K562 (cell line): Measurements from ENCODE around the gene RPAP2. TPM values are rescaled to one million over a fixed set of nuclear protein-coding genes. Genes with fewer than 3 reads are reported as not detected.

ENCODE experiments used
- ATAC-seq: fragments of 200-7000 bp; cut with Tn5 transposase; 3 replicates; pipeline ENCODE4 v1.9.1; 2020; ENCODE audit warnings: moderate library complexity
- BruUV-seq: library from RNA; stranded (reverse); fragments of 400-500 nt; replicated peaks from 2 replicates; lab custom pipeline; 2021; lab: Mats Ljungman, UMichigan
- CTCF ChIA-PET: fragments of 300-600 bp; formaldehyde crosslinking; extraction: SDS; loops from one replicate; lab custom pipeline; 2021; ENCODE audit warnings: low intra/inter-chr PET ratio; lab: Yijun Ruan, JAX
- POLR2A ChIA-PET: fragments of 300-600, 350-650 bp; sonication (Branson Sonifier 250); formaldehyde crosslinking; extraction: SDS; loops from one replicate; lab custom pipeline; 2021; ENCODE audit warnings: antibody characterized with exemption, inconsistent platforms; lab: Yijun Ruan, JAX
- DNase-seq, 4 experiments: peaks; one replicate each; pipeline versions ENCODE4 v3.0.0 to v3.0.0-alpha.2; 2011 to 2018; ENCODE audit warnings: low spot score in 3 of 4, mixed read lengths in 3 of 4; ENCODE audit errors: extremely low read depth in 1 of 4
- FAIRE-seq: peaks from 2 replicates; lab custom pipeline; 2011; peaks lifted over from hg19 to GRCh38; lab: Jason Lieb, UNC
- H2AFZ ChIP-seq: 2 replicates; pipeline ENCODE4 v1.6.0; 2011; ENCODE audit warnings: low read depth, low read length, control low read depth, inconsistent platforms
- H3K27ac ChIP-seq: fragments of 200-600 bp; 3 replicates; pipeline ENCODE4 v1.8.0; 2011; ENCODE audit warnings: low read depth, mild to moderate bottlenecking, control low read depth, inconsistent platforms, low read length, moderate library complexity, mixed read lengths; ENCODE audit errors: extremely low read depth
- H3K27me3 ChIP-seq, 2 experiments: fragments of 300-600 bp in 1 of 2; 2 replicates in 1 of 2; 3 replicates in 1 of 2; pipeline versions ENCODE4 v1.6.0 to v1.8.0; 2011; ENCODE audit warnings: inconsistent platforms in 2 of 2, low read length in 2 of 2, mild to moderate bottlenecking in 1 of 2, mixed read lengths in 1 of 2, moderate library complexity in 1 of 2; ENCODE audit not compliant: control insufficient read depth in 2 of 2, insufficient read depth in 2 of 2
- H3K36me3 ChIP-seq: fragments of 300-600 bp; 3 replicates; pipeline ENCODE4 v1.8.0; 2011; ENCODE audit warnings: mild to moderate bottlenecking, low read length, inconsistent platforms; ENCODE audit not compliant: control insufficient read depth, insufficient read depth
- H3K4me1 ChIP-seq, 2 experiments: fragments of 200-600 bp in 1 of 2; replicated peaks in 1 of 2; 2 replicates in 1 of 2; 3 replicates in 1 of 2; pipeline versions ENCODE4 v1.5.1 to v1.8.0; 2011; ENCODE audit warnings: inconsistent platforms in 2 of 2, low read length in 2 of 2, mild to moderate bottlenecking in 1 of 2, mixed read lengths in 1 of 2, moderate library complexity in 1 of 2; ENCODE audit not compliant: control insufficient read depth in 2 of 2, insufficient read depth in 2 of 2
- H3K4me2 ChIP-seq: 2 replicates; pipeline ENCODE4 v1.6.1; 2011; ENCODE audit warnings: low read length, control low read depth, inconsistent platforms, mixed read lengths; ENCODE audit not compliant: insufficient read depth
- H3K4me3 ChIP-seq: fragments of 200-600 bp; sonication (generic), shearing (Covaris generic); 2 replicates; pipeline ENCODE4 v1.5.1; 2016; ENCODE audit warnings: control low read depth, inconsistent platforms
- H3K79me2 ChIP-seq: fragments of 200-600 bp; 3 replicates; pipeline ENCODE4 v1.8.0; 2011; ENCODE audit warnings: low read length, inconsistent platforms; ENCODE audit not compliant: control insufficient read depth, insufficient read depth
- H3K9ac ChIP-seq, 2 experiments: 2 replicates each; pipeline versions ENCODE4 v1.6.0 to v1.6.1; 2011; ENCODE audit warnings: low read depth in 2 of 2, low read length in 2 of 2, control low read depth in 1 of 2, inconsistent platforms in 1 of 2, mild to moderate bottlenecking in 1 of 2, mixed read lengths in 1 of 2; ENCODE audit not compliant: insufficient read depth in 1 of 2
- H3K9me1 ChIP-seq: one replicate; pipeline ENCODE4 v1.6.0; 2011; ENCODE audit warnings: inconsistent platforms, mild to moderate bottlenecking, low read length, moderate library complexity; ENCODE audit not compliant: control insufficient read depth, insufficient read depth
- H3K9me3 ChIP-seq: replicated peaks from 2 replicates; pipeline ENCODE4 v1.5.1; 2011; ENCODE audit warnings: low read depth, low read length, inconsistent platforms; ENCODE audit not compliant: control insufficient read depth, insufficient read depth
- H4K20me1 ChIP-seq: replicated peaks from 2 replicates; pipeline ENCODE4 v1.6.1; 2011; ENCODE audit warnings: low read length, inconsistent platforms, mixed read lengths; ENCODE audit not compliant: control insufficient read depth, insufficient read depth
- ELF1 ChIP-seq: fragments of 200-800 bp; sonication (Bioruptor generic); IDR thresholded peaks from 2 replicates; pipeline ENCODE4 v1.6.1; 2016; ENCODE audit warnings: missing genetic modification characterization, missing compliant biosample characterization
- GATAD2B ChIP-seq: fragments of 450-650 bp; IDR thresholded peaks from 2 replicates; pipeline ENCODE4 v1.6.1; 2017; ENCODE audit warnings: mild to moderate bottlenecking, borderline replicate concordance
- LEF1 ChIP-seq: fragments of 450-650 bp; IDR thresholded peaks from 2 replicates; pipeline ENCODE4 v1.6.1; 2016; ENCODE audit warnings: mild to moderate bottlenecking
- PTTG1 ChIP-seq: fragments of 450-650 bp; IDR thresholded peaks from 2 replicates; pipeline ENCODE4 v1.6.1; 2016; ENCODE audit warnings: low read depth, mild to moderate bottlenecking, missing genetic modification characterization, missing compliant biosample characterization
- TRIM25 ChIP-seq: fragments of 450-650 bp; IDR thresholded peaks from 2 replicates; pipeline ENCODE4 v1.7.0; 2016; ENCODE audit warnings: borderline replicate concordance
- UBTF ChIP-seq, 2 experiments: IDR thresholded peaks; 2 replicates each; pipeline ENCODE4 v1.6.1; 2012; ENCODE audit warnings: improper control_type of control experiment in 2 of 2, low read depth in 2 of 2, low read length in 2 of 2, borderline replicate concordance in 1 of 2
- ZNF512 ChIP-seq: IDR thresholded peaks from 2 replicates; pipeline ENCODE4 v1.6.1; 2016; ENCODE audit warnings: missing genetic modification characterization, missing compliant biosample characterization
- WGBS: fragments of 100-300 bp; shearing (Covaris generic); methylation state at CpG from one replicate; pipeline ENCODE4 v1.1.6; 2016; ENCODE audit warnings: low coverage, mixed read lengths; ENCODE audit not compliant: insufficient coverage; ENCODE audit errors: missing lambda C conversion rate; 5-methylcytosine and 5-hydroxymethylcytosine counted together
- in situ Hi-C: fragments of 300-500 bp; cut with MboI; formaldehyde crosslinking; loops from 4 replicates; pipeline ENCODE4 v1.15.0; 2018; ENCODE audit warnings: inconsistent platforms, mixed read lengths
- intact Hi-C: fragments of 100-400 bp; cut with micrococcal nuclease; formaldehyde crosslinking; loops from 2 replicates; pipeline ENCODE4 v1.14.2; 2022
- polyA plus RNA-seq, 8 experiments: library from polyadenylated mRNA; depleted of rRNA in 4 of 8; stranded (reverse) in 5 of 8; unstranded in 3 of 8; fragments of >200 nt; fragmentation: Nextera tagmentation in 2 of 8; fragmentation: Illumina TruSeq in 1 of 8; extraction: Ambion mirVana in 2 of 8; extraction: Trizol in 1 of 8; gene quantifications; 2 replicates each; pipeline versions ENCODE4 v1.2.1 to v1.2.3, GENCODE V29; 2011 to 2014; ENCODE audit warnings: inconsistent platforms in 1 of 8, missing spikeins in 1 of 8
- total RNA-seq, 7 experiments: library from RNA; depleted of rRNA in 6 of 7; stranded (reverse); fragments of >200 nt in 6 of 7; fragmentation: Illumina TruSeq in 2 of 7; extraction: Trizol in 2 of 7; gene quantifications; 2 replicates each; pipeline versions ENCODE4 v1.2.1 to v1.2.3, GENCODE V29; 2011 to 2021; ENCODE audit warnings: low replicate concordance in 1 of 7

The RPAP2 gene
- total and polyA plus RNA-seq, 9 of the 15 experiments (the other 6 are each of a cell fraction or from before 2014, with no cell fraction given) = 6.2 to 41.7 (median 28.7) TPM

- Histone ChIP-seq H3K4me3 (no peak overlapping the region), H3K79me2 (no peaks in the 10 kb centered on the region), H3K9ac (no peak overlapping the region), H2AFZ (no peak overlapping the region), H3K36me3 (no peaks in the 10 kb centered on the region), H3K9me3 (no peaks in the 10 kb centered on the region), H3K27ac (no peak overlapping the region), H4K20me1 (no peaks in the 10 kb centered on the region), H3K4me1 (peaks cover 13 to 14% of the 10 kb centered on the region in 2 experiments), H3K9me1 (no peaks in the 10 kb centered on the region), H3K4me2 (no peak overlapping the region), H3K27me3 (no peaks in the 10 kb centered on the region)
- in situ Hi-C loops (no loop called here), intact Hi-C loops (loop anchor here (10.0 kb wide), 1 partner anchor 130 kb away; no protein-coding TSS in a partner anchor)
- POLR2A ChIA-PET = interaction anchor here (1.1 kb wide), 1 partner anchor 16 kb away, joined by 4 read pairs; no protein-coding TSS in a partner anchor
- FAIRE-seq (no peak), DNase-seq (no peak), ATAC-seq (no peak)
- BruUV-seq = no TSS peak
- WGBS = 87% methylated on average over 1 of the region's 1 CpG
- TF ChIP-seq ELF1 (tag) (no peak), GATAD2B (no peak), LEF1 (no peak)
- CTCF ChIA-PET = interaction anchor here (0.7 kb wide), 1 partner anchor 864 kb away, joined by 3 read pairs; no protein-coding TSS in a partner anchor
These were observed 145.5 kb downstream of the RPAP2 start for GRCh38 chr1:92444351-92444750.

- 18% methylated on average over 2 of the region's 2 CpGs for WGBS
- no peak overlapping the region for H3K9ac ChIP-seq
- no peaks in the 10 kb centered on the region for H4K20me1 ChIP-seq
- H3K27ac ChIP-seq = no peak overlapping the region
- H3K4me3 ChIP-seq = no peak overlapping the region
- no TSS peak for BruUV-seq
- CTCF ChIA-PET = no interaction called here
- no peak for ATAC-seq
- TF ChIP-seq ZNF512 (tag) (peak; percentile 98), UBTF (IDR thresholded peaks at IDR 0.05; ENCODE audit: borderline replicate concordance in 1 of 2, low read depth in 2 of 2, low read length in 2 of 2) (no peak), TRIM25 (no peak), PTTG1 (tag) (no peak)
- POLR2A ChIA-PET = no interaction called here
- H3K27me3 ChIP-seq = no peaks in the 10 kb centered on the region
- H3K36me3 ChIP-seq = no peaks in the 10 kb centered on the region
- FAIRE-seq = no peak
- no peaks in the 10 kb centered on the region for H3K9me1 ChIP-seq
- H3K79me2 ChIP-seq = no peaks in the 10 kb centered on the region
- DNase-seq = no peak
- H3K9me3 ChIP-seq = no peaks in the 10 kb centered on the region
- in situ Hi-C loops = no loop called here
- intact Hi-C loops = loop anchor here (10.0 kb wide), 1 partner anchor 131 kb away; no protein-coding TSS in a partner anchor
- peaks cover 13 to 14% of the 10 kb centered on the region in 2 experiments for H3K4me1 ChIP-seq
- no peak overlapping the region for H3K4me2 ChIP-seq
- H2AFZ ChIP-seq = no peak overlapping the region
These were observed 147.0 kb downstream of the RPAP2 start for GRCh38 chr1:92445865-92446264.
